Testis (tissue), 2 donors: ENCODE measurements around the gene PLEKHM3.

Experiments used
- POLR2A ChIP-seq: fragments of 450-650 bp; IDR thresholded peaks from one replicate; pipeline ENCODE4 v1.6.1; 2017; ENCODE audit warnings: antibody characterized with exemption, mild to moderate bottlenecking, moderate library complexity
- TF ChIP-seq, protein P1 (sequence below), 3 experiments: fragments of 450-650 bp in 2 of 3; fragments of 200-600 bp in 1 of 3; sonication (generic) in 1 of 3; IDR thresholded peaks; one replicate each; pipeline ENCODE4 v1.5.1; 2016 to 2019; ENCODE audit warnings: antibody characterized with exemption in 3 of 3, mild to moderate bottlenecking in 2 of 3, moderate library complexity in 1 of 3

DNA sequence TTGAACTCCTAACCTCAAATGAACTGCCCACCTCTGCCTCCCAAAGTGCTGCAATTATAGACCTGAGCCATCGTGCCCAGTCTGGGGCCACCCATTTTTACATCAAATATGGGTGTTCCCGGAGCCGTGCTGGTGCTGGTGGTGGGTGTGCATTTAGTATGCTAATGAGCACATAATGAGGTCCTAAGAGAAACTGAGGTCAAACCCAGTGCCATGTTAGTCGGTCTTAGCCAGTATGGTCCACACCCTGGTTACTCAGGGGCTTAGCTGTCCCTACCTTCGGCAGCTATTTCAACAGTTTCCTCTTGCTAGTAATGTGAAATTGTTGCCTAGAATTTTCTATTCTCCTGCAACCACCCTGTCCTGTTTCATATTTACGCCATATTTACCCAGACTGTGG is 217.2 kb downstream of the PLEKHM3 start:
- no peak for TF ChIP-seq POLR2A
- TF ChIP-seq, protein P1, sequence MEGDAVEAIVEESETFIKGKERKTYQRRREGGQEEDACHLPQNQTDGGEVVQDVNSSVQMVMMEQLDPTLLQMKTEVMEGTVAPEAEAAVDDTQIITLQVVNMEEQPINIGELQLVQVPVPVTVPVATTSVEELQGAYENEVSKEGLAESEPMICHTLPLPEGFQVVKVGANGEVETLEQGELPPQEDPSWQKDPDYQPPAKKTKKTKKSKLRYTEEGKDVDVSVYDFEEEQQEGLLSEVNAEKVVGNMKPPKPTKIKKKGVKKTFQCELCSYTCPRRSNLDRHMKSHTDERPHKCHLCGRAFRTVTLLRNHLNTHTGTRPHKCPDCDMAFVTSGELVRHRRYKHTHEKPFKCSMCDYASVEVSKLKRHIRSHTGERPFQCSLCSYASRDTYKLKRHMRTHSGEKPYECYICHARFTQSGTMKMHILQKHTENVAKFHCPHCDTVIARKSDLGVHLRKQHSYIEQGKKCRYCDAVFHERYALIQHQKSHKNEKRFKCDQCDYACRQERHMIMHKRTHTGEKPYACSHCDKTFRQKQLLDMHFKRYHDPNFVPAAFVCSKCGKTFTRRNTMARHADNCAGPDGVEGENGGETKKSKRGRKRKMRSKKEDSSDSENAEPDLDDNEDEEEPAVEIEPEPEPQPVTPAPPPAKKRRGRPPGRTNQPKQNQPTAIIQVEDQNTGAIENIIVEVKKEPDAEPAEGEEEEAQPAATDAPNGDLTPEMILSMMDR (IDR thresholded peaks at IDR 0.05) = no peak
